ENCODE measurements around the gene STEAP3. TPM values are rescaled to one million over a fixed set of nuclear protein-coding genes. Genes with fewer than 3 reads are reported as not detected.

Gene STEAP3
- total RNA-seq, 1 donor from 2014 or later = 44.6 TPM

- Mint-ChIP-seq H3K4me1 (ENCODE audit: low read depth) (peaks cover 71% of the 10 kb centered on the region), H3K4me3 (ENCODE audit: unreplicated experiment) (no peak overlapping the region), H3K9me3 (ENCODE audit: low read depth) (no peaks in the 10 kb centered on the region), H3K27me3 (ENCODE audit: low read depth) (no peaks in the 10 kb centered on the region), H3K36me3 (ENCODE audit: low read depth) (no peaks in the 10 kb centered on the region), H3K27ac (ENCODE audit: unreplicated experiment) (no peak overlapping the region)
- TF ChIP-seq, protein P1, sequence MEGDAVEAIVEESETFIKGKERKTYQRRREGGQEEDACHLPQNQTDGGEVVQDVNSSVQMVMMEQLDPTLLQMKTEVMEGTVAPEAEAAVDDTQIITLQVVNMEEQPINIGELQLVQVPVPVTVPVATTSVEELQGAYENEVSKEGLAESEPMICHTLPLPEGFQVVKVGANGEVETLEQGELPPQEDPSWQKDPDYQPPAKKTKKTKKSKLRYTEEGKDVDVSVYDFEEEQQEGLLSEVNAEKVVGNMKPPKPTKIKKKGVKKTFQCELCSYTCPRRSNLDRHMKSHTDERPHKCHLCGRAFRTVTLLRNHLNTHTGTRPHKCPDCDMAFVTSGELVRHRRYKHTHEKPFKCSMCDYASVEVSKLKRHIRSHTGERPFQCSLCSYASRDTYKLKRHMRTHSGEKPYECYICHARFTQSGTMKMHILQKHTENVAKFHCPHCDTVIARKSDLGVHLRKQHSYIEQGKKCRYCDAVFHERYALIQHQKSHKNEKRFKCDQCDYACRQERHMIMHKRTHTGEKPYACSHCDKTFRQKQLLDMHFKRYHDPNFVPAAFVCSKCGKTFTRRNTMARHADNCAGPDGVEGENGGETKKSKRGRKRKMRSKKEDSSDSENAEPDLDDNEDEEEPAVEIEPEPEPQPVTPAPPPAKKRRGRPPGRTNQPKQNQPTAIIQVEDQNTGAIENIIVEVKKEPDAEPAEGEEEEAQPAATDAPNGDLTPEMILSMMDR (IDR thresholded peaks at IDR 0.05) = peak; percentile 67
- no peak for DNase-seq (ENCODE audit: low spot score)
Observed at GRCh38 chr2:119234021-119235019, 10.7 kb downstream of the STEAP3 start.

- Mint-ChIP-seq H3K4me1 (ENCODE audit: low read depth) (peaks cover 66% of the 10 kb centered on the region), H3K27ac (ENCODE audit: unreplicated experiment) (no peak overlapping the region), H3K27me3 (ENCODE audit: low read depth) (no peaks in the 10 kb centered on the region)
Observed at GRCh38 chr2:119236796-119237195, 13.2 kb downstream of the STEAP3 start.

DNA sequence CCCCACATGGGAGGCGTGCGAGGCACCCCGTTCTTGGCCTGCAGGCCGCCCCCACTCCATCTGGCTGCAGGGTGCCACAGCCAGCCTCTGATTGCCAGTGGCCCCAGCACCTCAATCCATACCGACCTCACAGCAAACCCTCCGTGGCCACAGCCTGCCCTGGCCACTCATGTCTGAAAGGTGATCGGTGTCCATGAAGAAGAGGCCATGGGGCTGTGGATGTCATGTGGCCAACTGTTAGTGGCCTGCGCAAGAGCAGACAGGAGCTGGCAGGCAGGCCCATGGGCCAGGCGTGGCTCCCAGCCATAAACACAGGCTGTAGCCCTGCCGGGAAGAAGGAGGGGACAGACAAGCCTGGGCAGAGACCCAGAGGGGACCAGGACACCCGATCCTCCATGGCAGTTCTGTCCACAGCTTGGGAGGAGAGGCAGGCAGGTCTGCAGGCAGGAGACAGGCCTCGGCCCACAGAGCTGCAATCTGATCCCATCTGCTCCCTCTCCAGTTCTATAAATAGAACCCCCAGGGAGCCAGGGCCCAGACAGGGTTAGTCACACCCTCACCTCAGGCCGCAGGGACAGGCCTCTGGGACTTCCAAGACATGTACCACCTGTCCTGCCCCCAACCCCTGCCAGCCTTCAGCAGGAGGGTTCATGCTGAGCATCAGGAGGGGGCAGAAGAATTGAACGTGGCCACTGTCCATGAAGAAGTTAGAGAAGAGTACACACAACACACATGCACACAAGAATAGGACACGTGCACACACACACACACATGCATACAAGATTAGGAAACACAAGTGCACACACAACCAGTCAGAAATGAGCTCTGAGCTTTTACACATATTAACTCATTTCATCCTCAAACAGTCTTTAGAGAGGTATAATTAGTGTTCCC is 16.9 kb downstream of the STEAP3 start:
- Mint-ChIP-seq H3K4me1 (ENCODE audit: low read depth) (peaks cover 59% of the 10 kb centered on the region), H3K27ac (ENCODE audit: unreplicated experiment) (peak overlapping the region; percentile 92), H3K4me3 (ENCODE audit: unreplicated experiment) (peak overlapping the region; percentile 51), H3K9me3 (ENCODE audit: low read depth) (no peaks in the 10 kb centered on the region), H3K36me3 (ENCODE audit: low read depth) (peaks cover 6% of the 10 kb centered on the region), H3K27me3 (ENCODE audit: low read depth) (no peaks in the 10 kb centered on the region)
- TF ChIP-seq, protein P1 (IDR thresholded peaks at IDR 0.05) = no peak
- DNase-seq (ENCODE audit: low spot score) = no peak

More at GRCh38 chr2:119236796-119237195, 13.2 kb downstream of the STEAP3 start:
- TF ChIP-seq, protein P1 (IDR thresholded peaks at IDR 0.05) = no peak
- Mint-ChIP-seq H3K36me3 (ENCODE audit: low read depth) (peaks cover 2% of the 10 kb centered on the region), H3K9me3 (ENCODE audit: low read depth) (no peaks in the 10 kb centered on the region), H3K4me3 (ENCODE audit: unreplicated experiment) (no peak overlapping the region)
- DNase-seq (ENCODE audit: low spot score) = no peak

DNA sequence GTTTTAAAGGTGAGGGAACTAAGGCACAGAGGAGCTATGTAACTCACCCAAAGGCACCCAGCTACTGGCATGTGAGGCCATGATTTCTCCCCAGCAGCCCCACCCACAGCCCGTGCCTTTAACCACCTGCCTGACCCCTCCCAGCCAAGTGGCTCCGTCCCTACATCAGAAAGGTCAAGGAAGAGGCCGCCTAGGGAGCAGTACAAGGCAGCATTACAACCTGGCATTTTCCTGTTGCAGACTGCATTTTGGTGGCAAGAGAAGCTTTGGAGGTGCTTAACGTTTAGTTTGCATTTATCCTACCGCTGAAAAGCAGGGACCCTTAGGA is 17.5 kb downstream of the STEAP3 start:
- peak overlapping the region; percentile 92 for H3K27ac Mint-ChIP-seq (ENCODE audit: unreplicated experiment)
- TF ChIP-seq, protein P1 (IDR thresholded peaks at IDR 0.05) = no peak
- no peak overlapping the region for H3K4me3 Mint-ChIP-seq (ENCODE audit: unreplicated experiment)
- peaks cover 3% of the 10 kb centered on the region for H3K9me3 Mint-ChIP-seq (ENCODE audit: low read depth)
- no peak for DNase-seq (ENCODE audit: low spot score)
- no peaks in the 10 kb centered on the region for H3K27me3 Mint-ChIP-seq (ENCODE audit: low read depth)
- peaks cover 10% of the 10 kb centered on the region for H3K36me3 Mint-ChIP-seq (ENCODE audit: low read depth)
- peaks cover 55% of the 10 kb centered on the region for H3K4me1 Mint-ChIP-seq (ENCODE audit: low read depth)
